SK-N-SH (cell line): Measurements from ENCODE around the gene TMEM120B. TPM values are rescaled to one million over a fixed set of nuclear protein-coding genes. Genes with fewer than 3 reads are reported as not detected.

Experiments used
- CTCF ChIA-PET: fragments of 300-600, 350-600 bp; formaldehyde crosslinking; extraction: SDS; loops from one replicate; lab custom pipeline; 2021; lab: Yijun Ruan, JAX
- POLR2A ChIA-PET: fragments of 350-600 bp; sonication (Branson Sonifier 250); formaldehyde crosslinking; extraction: SDS; loops from one replicate; lab custom pipeline; 2020; ENCODE audit warnings: antibody characterized with exemption, inconsistent platforms; lab: Yijun Ruan, JAX
- DNase-seq: peaks from one replicate; pipeline ENCODE4 v3.0.0; 2012
- H2AFZ ChIP-seq: fragments of 200-600 bp; sonication (generic); 2 replicates; pipeline ENCODE4 v1.8.1; 2016; ENCODE audit warnings: antibody characterized with exemption, mild to moderate bottlenecking, low read depth
- H3F3A ChIP-seq: fragments of 200-600 bp; sonication (generic); replicated peaks from 2 replicates; pipeline ENCODE3; 2016; ENCODE audit warnings: antibody characterized with exemption, mild to moderate bottlenecking; ENCODE audit not compliant: insufficient read depth
- H3K27ac ChIP-seq, 2 experiments: fragments of 200-500 bp in 1 of 2; fragments of 200-600 bp in 1 of 2; sonication (Bioruptor generic) in 1 of 2; sonication (generic), shearing (Covaris generic) in 1 of 2; 2 replicates each; pipeline versions ENCODE4 v1.5.1 to v1.6.1; 2014 to 2016; ENCODE audit warnings: low read depth in 2 of 2, inconsistent platforms in 1 of 2, low read length in 1 of 2, mild to moderate bottlenecking in 1 of 2, mixed read lengths in 1 of 2
- H3K27me3 ChIP-seq: fragments of 200-600 bp; sonication (generic), shearing (Covaris generic); 2 replicates; pipeline ENCODE4 v1.6.1; 2016; ENCODE audit warnings: mixed run types; ENCODE audit not compliant: insufficient read depth
- H3K36me3 ChIP-seq, 2 experiments: fragments of 200-500 bp in 1 of 2; fragments of 200-600 bp in 1 of 2; sonication (Bioruptor generic) in 1 of 2; sonication (generic) in 1 of 2; replicated peaks in 1 of 2; 2 replicates each; pipeline versions ENCODE3 to v1.5.1; 2014 to 2016; ENCODE audit warnings: low read length in 1 of 2, mild to moderate bottlenecking in 1 of 2; ENCODE audit not compliant: insufficient read depth in 2 of 2, control insufficient read depth in 1 of 2
- H3K4me1 ChIP-seq, 2 experiments: fragments of 200-500 bp in 1 of 2; fragments of 200-600 bp in 1 of 2; sonication (Bioruptor generic) in 1 of 2; sonication (generic), shearing (Covaris generic) in 1 of 2; 2 replicates each; pipeline versions ENCODE4 v1.5.1 to v1.6.1; 2014 to 2016; ENCODE audit warnings: low read depth in 1 of 2, low read length in 1 of 2, mixed run types in 1 of 2; ENCODE audit not compliant: insufficient read depth in 2 of 2, control insufficient read depth in 1 of 2
- H3K4me2 ChIP-seq: fragments of 200-600 bp; sonication (generic), shearing (Covaris generic); 2 replicates; pipeline ENCODE4 v1.6.1; 2017; ENCODE audit warnings: mixed run types
- H3K4me3 ChIP-seq, 2 experiments: fragments of 200-500 bp in 1 of 2; fragments of 200-600 bp in 1 of 2; sonication (Bioruptor generic) in 1 of 2; sonication (generic), shearing (Covaris generic) in 1 of 2; 2 replicates each; pipeline versions ENCODE4 v1.5.1 to v1.8.1; 2014 to 2016; ENCODE audit warnings: low read depth in 2 of 2, inconsistent platforms in 1 of 2, low read length in 1 of 2, mild to moderate bottlenecking in 1 of 2, mixed read lengths in 1 of 2, moderate library complexity in 1 of 2
- H3K79me2 ChIP-seq: fragments of 200-600 bp; sonication (generic); 2 replicates; pipeline ENCODE4 v1.8.1; 2017; ENCODE audit warnings: mild to moderate bottlenecking; ENCODE audit not compliant: insufficient read depth
- H3K9ac ChIP-seq: fragments of 200-600 bp; sonication (generic); 2 replicates; pipeline ENCODE4 v1.6.1; 2017; ENCODE audit warnings: mixed run types
- H3K9me2 ChIP-seq: fragments of 200-600 bp; sonication (generic); 2 replicates; pipeline ENCODE4 v1.6.1; 2017; ENCODE audit warnings: mixed run types
- H3K9me3 ChIP-seq: fragments of 200-600 bp; sonication (generic); 2 replicates; pipeline ENCODE4 v1.6.1; 2017; ENCODE audit warnings: mixed run types, mild to moderate bottlenecking, moderate library complexity
- H4K20me1 ChIP-seq: fragments of 200-600 bp; sonication (generic); 2 replicates; pipeline ENCODE4 v1.6.1; 2017; ENCODE audit warnings: mild to moderate bottlenecking, mixed run types; ENCODE audit not compliant: insufficient read depth
- EP300 ChIP-seq, 2 experiments: IDR thresholded peaks; 2 replicates each; pipeline versions ENCODE4 v1.4.0 to v1.6.1; 2012; ENCODE audit warnings: borderline replicate concordance in 1 of 2, low read depth in 1 of 2, low read length in 1 of 2
- FOSL2 ChIP-seq: IDR thresholded peaks from 2 replicates; pipeline ENCODE4 v1.4.0; 2012; ENCODE audit warnings: low read depth, mild to moderate bottlenecking, moderate library complexity, borderline replicate concordance
- FOXJ3 ChIP-seq: sonication (generic); formaldehyde crosslinking; IDR thresholded peaks from 2 replicates; pipeline ENCODE4 v1.5.1; 2020; ENCODE audit warnings: mild to moderate bottlenecking, missing genetic modification reagents
- FOXM1 ChIP-seq: IDR thresholded peaks from 2 replicates; pipeline ENCODE4 v1.4.0; 2012; ENCODE audit warnings: low read depth, mild to moderate bottlenecking
- GABPA ChIP-seq: IDR thresholded peaks from 2 replicates; pipeline ENCODE4 v1.4.0; 2012; ENCODE audit warnings: low read depth, mild to moderate bottlenecking
- GATA2 ChIP-seq: sonication (generic); formaldehyde crosslinking; IDR thresholded peaks from 2 replicates; pipeline ENCODE4 v1.5.0; 2020; ENCODE audit warnings: mild to moderate bottlenecking, missing genetic modification reagents
- JUND ChIP-seq: IDR thresholded peaks from 2 replicates; pipeline ENCODE4 v1.4.0; 2012
- NRF1 ChIP-seq: IDR thresholded peaks from 2 replicates; pipeline ENCODE4 v1.6.1; 2012; ENCODE audit warnings: low read depth, mild to moderate bottlenecking, low read length
- RCOR1 ChIP-seq: fragments of 150-350 bp; IDR thresholded peaks from 2 replicates; pipeline ENCODE4 v1.6.1; 2017; ENCODE audit warnings: antibody characterized with exemption, low read length
- RFX5 ChIP-seq: IDR thresholded peaks from 2 replicates; pipeline ENCODE4 v1.6.1; 2012; ENCODE audit warnings: mild to moderate bottlenecking, improper control_type of control experiment, low read length
- SIN3A ChIP-seq: IDR thresholded peaks from 2 replicates; pipeline ENCODE4 v1.6.1; 2012; ENCODE audit warnings: low read depth, mild to moderate bottlenecking, low read length, moderate library complexity, borderline replicate concordance
- TCF12 ChIP-seq: IDR thresholded peaks from 2 replicates; pipeline ENCODE4 v1.4.0; 2012
- YY1 ChIP-seq: IDR thresholded peaks from 2 replicates; pipeline ENCODE4 v1.4.0; 2012; ENCODE audit warnings: low read depth, mild to moderate bottlenecking
- WGBS: methylation state at CpG from one replicate; pipeline ENCODE4 v1.1.6; 2017; ENCODE audit warnings: low lambda C conversion rate; 5-methylcytosine and 5-hydroxymethylcytosine counted together
- polyA plus RNA-seq, 3 experiments: library from polyadenylated mRNA; depleted of rRNA; stranded (reverse); fragments of >200 nt; gene quantifications; 2 replicates each; pipeline ENCODE4 v1.2.3, GENCODE V29; 2012
- TF ChIP-seq, protein P1 (sequence below): IDR thresholded peaks from 2 replicates; pipeline ENCODE4; 2012
- TF ChIP-seq, protein P2 (sequence below): IDR thresholded peaks from 2 replicates; pipeline ENCODE4 v1.4.0; 2012; ENCODE audit warnings: low read depth, borderline replicate concordance
- TF ChIP-seq, protein P3 (sequence below): IDR thresholded peaks from 2 replicates; pipeline ENCODE4 v1.6.1; 2012; ENCODE audit warnings: mild to moderate bottlenecking, low read depth, low read length, moderate library complexity
- TF ChIP-seq, protein P4 (sequence below): IDR thresholded peaks from 2 replicates; pipeline ENCODE4 v1.4.0; 2012; ENCODE audit warnings: low read depth, borderline replicate concordance

TMEM120B gene
- polyA plus RNA-seq, 1 of the 3 experiments (the other 2 are of a cell fraction): 15.4 TPM

DNA sequence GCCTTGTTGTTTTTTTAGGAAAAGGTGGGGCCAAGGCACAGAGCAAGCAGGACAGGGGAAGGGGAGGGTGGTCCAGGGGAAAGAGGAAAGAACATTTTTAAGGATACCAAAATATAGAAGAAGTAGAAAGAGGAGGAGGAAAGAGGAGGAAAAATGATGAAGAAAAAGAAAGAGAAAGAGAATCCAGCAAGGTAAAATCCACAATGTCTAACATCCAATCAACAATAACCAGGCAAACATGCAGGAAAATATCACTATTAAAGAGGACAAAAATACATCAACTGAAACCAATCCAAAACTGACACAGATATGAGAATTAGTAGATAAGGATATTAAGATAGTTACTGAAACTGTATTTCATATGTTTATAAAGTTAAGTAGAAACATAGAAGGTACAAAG, 7.0 kb upstream of the TMEM120B start:
- DNase-seq: no peak
- Histone ChIP-seq H3K4me3 (no peak overlapping the region), H3K27me3 (no peaks in the 10 kb centered on the region), H4K20me1 (no peaks in the 10 kb centered on the region), H3K9me2 (no peaks in the 10 kb centered on the region), H3K9ac (no peak overlapping the region), H3K27ac (no peak overlapping the region), H3K4me1 (no peaks in the 10 kb centered on the region), H3K4me2 (no peak overlapping the region), H2AFZ (no peak overlapping the region), H3K9me3 (no peaks in the 10 kb centered on the region), H3K79me2 (no peaks in the 10 kb centered on the region), H3K36me3 (no peaks in the 10 kb centered on the region), H3F3A (peaks cover 5% of the 10 kb centered on the region)
- CTCF ChIA-PET: interaction anchor here (1.7 kb wide), 1 partner anchor 71 kb away, joined by 4 read pairs; no protein-coding TSS in a partner anchor
- POLR2A ChIA-PET: no interaction called here
- TF ChIP-seq FOXM1 (no peak), YY1 (no peak), EP300 (IDR thresholded peaks at IDR 0.05; ENCODE audit: borderline replicate concordance in 1 of 2, low read depth in 1 of 2, low read length in 1 of 2) (no peak), FOSL2 (no peak), SIN3A (no peak), NRF1 (no peak), TCF12 (no peak)
- TF ChIP-seq, protein P1, sequence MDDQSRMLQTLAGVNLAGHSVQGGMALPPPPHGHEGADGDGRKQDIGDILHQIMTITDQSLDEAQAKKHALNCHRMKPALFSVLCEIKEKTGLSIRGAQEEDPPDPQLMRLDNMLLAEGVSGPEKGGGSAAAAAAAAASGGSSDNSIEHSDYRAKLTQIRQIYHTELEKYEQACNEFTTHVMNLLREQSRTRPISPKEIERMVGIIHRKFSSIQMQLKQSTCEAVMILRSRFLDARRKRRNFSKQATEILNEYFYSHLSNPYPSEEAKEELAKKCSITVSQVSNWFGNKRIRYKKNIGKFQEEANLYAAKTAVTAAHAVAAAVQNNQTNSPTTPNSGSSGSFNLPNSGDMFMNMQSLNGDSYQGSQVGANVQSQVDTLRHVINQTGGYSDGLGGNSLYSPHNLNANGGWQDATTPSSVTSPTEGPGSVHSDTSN: no peak

DNA sequence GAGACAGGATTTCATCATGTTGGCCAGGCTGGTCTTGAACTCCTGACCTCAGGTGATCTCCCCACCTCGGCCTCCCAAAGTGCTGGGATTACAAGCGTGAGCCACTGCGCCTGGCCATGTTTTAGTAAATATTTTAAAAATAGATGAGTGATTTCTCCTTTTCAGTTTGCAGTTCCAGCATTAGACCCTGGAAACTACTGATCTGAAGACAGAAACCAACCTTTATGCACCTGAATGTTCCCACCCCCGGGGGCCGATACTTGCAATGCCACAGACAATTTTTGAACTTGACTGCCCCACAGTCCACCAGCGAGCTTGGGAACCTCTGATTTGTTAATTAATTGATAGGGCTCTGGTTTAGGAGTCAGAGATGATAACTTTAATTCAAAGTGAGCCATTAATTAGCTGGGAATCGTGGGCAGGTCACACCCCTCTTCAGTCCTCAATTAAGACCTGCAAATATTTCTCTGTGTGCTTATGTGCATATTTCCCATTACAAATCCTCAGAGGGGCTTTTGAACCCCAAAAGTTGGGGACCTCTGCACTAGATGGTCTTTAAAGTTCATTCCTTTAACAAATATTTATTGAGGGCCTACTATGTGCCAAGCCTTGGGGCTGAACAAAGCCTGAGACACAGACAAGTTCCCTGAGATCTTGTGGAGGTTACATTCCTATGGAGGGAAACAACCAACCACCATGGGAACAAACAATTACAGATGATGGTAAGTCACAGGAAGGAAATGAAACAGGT, 4.1 kb upstream of the TMEM120B start:
- Histone ChIP-seq H3K4me2 (no peak overlapping the region), H3K4me3 (no peak overlapping the region), H2AFZ (no peak overlapping the region), H3K79me2 (peaks cover 7% of the 10 kb centered on the region), H3K9ac (no peak overlapping the region), H3K4me1 (peaks cover 0 to 3% of the 10 kb centered on the region in 2 experiments; a peak in 2 of 4 replicates), H3K9me2 (no peaks in the 10 kb centered on the region), H4K20me1 (no peaks in the 10 kb centered on the region), H3K27me3 (no peaks in the 10 kb centered on the region), H3F3A (no peaks in the 10 kb centered on the region), H3K27ac (no peak overlapping the region), H3K9me3 (no peaks in the 10 kb centered on the region), H3K36me3 (no peaks in the 10 kb centered on the region)
- DNase-seq: no peak
- 73% methylated on average over 7 of the region's 7 CpGs for WGBS
- TF ChIP-seq JUND: no peak
- TF ChIP-seq GABPA: no peak
- TF ChIP-seq GATA2 (CRISPR knock-in tag): no peak
- TF ChIP-seq, protein P2, sequence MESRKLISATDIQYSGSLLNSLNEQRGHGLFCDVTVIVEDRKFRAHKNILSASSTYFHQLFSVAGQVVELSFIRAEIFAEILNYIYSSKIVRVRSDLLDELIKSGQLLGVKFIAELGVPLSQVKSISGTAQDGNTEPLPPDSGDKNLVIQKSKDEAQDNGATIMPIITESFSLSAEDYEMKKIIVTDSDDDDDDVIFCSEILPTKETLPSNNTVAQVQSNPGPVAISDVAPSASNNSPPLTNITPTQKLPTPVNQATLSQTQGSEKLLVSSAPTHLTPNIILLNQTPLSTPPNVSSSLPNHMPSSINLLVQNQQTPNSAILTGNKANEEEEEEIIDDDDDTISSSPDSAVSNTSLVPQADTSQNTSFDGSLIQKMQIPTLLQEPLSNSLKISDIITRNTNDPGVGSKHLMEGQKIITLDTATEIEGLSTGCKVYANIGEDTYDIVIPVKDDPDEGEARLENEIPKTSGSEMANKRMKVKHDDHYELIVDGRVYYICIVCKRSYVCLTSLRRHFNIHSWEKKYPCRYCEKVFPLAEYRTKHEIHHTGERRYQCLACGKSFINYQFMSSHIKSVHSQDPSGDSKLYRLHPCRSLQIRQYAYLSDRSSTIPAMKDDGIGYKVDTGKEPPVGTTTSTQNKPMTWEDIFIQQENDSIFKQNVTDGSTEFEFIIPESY: no peak
- no peak for TF ChIP-seq FOXM1
- TF ChIP-seq RCOR1: no peak
- TF ChIP-seq, protein P1: no peak
- TF ChIP-seq, protein P3, sequence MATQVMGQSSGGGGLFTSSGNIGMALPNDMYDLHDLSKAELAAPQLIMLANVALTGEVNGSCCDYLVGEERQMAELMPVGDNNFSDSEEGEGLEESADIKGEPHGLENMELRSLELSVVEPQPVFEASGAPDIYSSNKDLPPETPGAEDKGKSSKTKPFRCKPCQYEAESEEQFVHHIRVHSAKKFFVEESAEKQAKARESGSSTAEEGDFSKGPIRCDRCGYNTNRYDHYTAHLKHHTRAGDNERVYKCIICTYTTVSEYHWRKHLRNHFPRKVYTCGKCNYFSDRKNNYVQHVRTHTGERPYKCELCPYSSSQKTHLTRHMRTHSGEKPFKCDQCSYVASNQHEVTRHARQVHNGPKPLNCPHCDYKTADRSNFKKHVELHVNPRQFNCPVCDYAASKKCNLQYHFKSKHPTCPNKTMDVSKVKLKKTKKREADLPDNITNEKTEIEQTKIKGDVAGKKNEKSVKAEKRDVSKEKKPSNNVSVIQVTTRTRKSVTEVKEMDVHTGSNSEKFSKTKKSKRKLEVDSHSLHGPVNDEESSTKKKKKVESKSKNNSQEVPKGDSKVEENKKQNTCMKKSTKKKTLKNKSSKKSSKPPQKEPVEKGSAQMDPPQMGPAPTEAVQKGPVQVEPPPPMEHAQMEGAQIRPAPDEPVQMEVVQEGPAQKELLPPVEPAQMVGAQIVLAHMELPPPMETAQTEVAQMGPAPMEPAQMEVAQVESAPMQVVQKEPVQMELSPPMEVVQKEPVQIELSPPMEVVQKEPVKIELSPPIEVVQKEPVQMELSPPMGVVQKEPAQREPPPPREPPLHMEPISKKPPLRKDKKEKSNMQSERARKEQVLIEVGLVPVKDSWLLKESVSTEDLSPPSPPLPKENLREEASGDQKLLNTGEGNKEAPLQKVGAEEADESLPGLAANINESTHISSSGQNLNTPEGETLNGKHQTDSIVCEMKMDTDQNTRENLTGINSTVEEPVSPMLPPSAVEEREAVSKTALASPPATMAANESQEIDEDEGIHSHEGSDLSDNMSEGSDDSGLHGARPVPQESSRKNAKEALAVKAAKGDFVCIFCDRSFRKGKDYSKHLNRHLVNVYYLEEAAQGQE: no peak
- no peak for TF ChIP-seq RFX5
- no peak for TF ChIP-seq SIN3A
- TF ChIP-seq YY1: no peak
- TF ChIP-seq FOXJ3 (CRISPR knock-in tag): no peak
- TF ChIP-seq, protein P4, sequence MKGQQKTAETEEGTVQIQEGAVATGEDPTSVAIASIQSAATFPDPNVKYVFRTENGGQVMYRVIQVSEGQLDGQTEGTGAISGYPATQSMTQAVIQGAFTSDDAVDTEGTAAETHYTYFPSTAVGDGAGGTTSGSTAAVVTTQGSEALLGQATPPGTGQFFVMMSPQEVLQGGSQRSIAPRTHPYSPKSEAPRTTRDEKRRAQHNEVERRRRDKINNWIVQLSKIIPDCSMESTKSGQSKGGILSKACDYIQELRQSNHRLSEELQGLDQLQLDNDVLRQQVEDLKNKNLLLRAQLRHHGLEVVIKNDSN: no peak
- POLR2A ChIA-PET: no interaction called here
- CTCF ChIA-PET: interaction anchor here (1.1 kb wide), 2 partner anchors 64 to 85 kb away, joined by 3 to 4 read pairs; partner anchors contain the start of gene RHOF
